Mesenchymal stem cell (in vitro differentiated cells and primary cell): ENCODE measurements around the gene IRS1.

Source experiments
- DNase-seq: peaks from one replicate; pipeline ENCODE4 v3.0.0-alpha.2; 2013
- H2AFZ ChIP-seq: one replicate; pipeline ENCODE4 v1.6.1; 2013; ENCODE audit warnings: low read depth, mild to moderate bottlenecking, control low read depth, inconsistent platforms, low read length, moderate library complexity
- H2AK5ac ChIP-seq: 2 replicates; pipeline ENCODE4 v1.6.1; 2013; ENCODE audit warnings: low read length, moderate library complexity, mild to moderate bottlenecking, inconsistent platforms; ENCODE audit not compliant: severe bottlenecking
- H2BK120ac ChIP-seq: one replicate; pipeline ENCODE4 v1.6.1; 2013; ENCODE audit warnings: low read depth, mild to moderate bottlenecking, inconsistent platforms, low read length, moderate library complexity
- H2BK12ac ChIP-seq, 2 experiments: one replicate each; pipeline ENCODE4 v1.6.1; 2013; ENCODE audit warnings: inconsistent platforms in 2 of 2, low read length in 2 of 2, mild to moderate bottlenecking in 2 of 2, moderate library complexity in 2 of 2, control low read depth in 1 of 2
- H2BK15ac ChIP-seq: one replicate; pipeline ENCODE4 v1.6.1; 2013; ENCODE audit warnings: mild to moderate bottlenecking, low read depth, inconsistent platforms; ENCODE audit not compliant: poor library complexity, severe bottlenecking
- H2BK5ac ChIP-seq: 2 replicates; pipeline ENCODE4 v1.6.1; 2013; ENCODE audit warnings: low read depth, mild to moderate bottlenecking, low read length, control low read depth, inconsistent platforms; ENCODE audit not compliant: poor library complexity, severe bottlenecking
- H3K14ac ChIP-seq, 2 experiments: one replicate each; pipeline ENCODE4 v1.6.1; 2013; ENCODE audit warnings: inconsistent platforms in 2 of 2, low read length in 2 of 2, control low read depth in 1 of 2, mild to moderate bottlenecking in 1 of 2, moderate library complexity in 1 of 2
- H3K18ac ChIP-seq, 2 experiments: one replicate each; pipeline ENCODE4 v1.6.1; 2013; ENCODE audit warnings: inconsistent platforms in 2 of 2, low read length in 2 of 2, control low read depth in 1 of 2, low read depth in 1 of 2, mild to moderate bottlenecking in 1 of 2
- H3K23ac ChIP-seq, 2 experiments: one replicate each; pipeline ENCODE4 v1.6.1; 2013; ENCODE audit warnings: inconsistent platforms in 2 of 2, low read length in 2 of 2, mild to moderate bottlenecking in 2 of 2, moderate library complexity in 2 of 2, control low read depth in 1 of 2
- H3K27ac ChIP-seq: 2 replicates; pipeline ENCODE4 v1.5.1; 2013; ENCODE audit warnings: mild to moderate bottlenecking, moderate library complexity, low read length, control low read depth, inconsistent platforms; ENCODE audit not compliant: poor library complexity, severe bottlenecking
- H3K27me3 ChIP-seq, 2 experiments: 2 replicates each; pipeline versions ENCODE4 v1.6.1 to v1.7.0; 2013; ENCODE audit warnings: low read length in 2 of 2, mild to moderate bottlenecking in 2 of 2, moderate library complexity in 2 of 2, control low read depth in 1 of 2, inconsistent platforms in 1 of 2; ENCODE audit not compliant: control insufficient read depth in 1 of 2, insufficient read depth in 1 of 2
- H3K36me3 ChIP-seq, 2 experiments: 2 replicates each; pipeline versions ENCODE4 v1.6.1 to v1.7.0; 2013; ENCODE audit warnings: low read length in 2 of 2, control low read depth in 1 of 2, inconsistent platforms in 1 of 2, low read depth in 1 of 2, mild to moderate bottlenecking in 1 of 2; ENCODE audit not compliant: insufficient read depth in 2 of 2, control insufficient read depth in 1 of 2
- H3K4ac ChIP-seq, 2 experiments: one replicate each; pipeline ENCODE4 v1.6.1; 2013; ENCODE audit warnings: inconsistent platforms in 2 of 2, low read length in 2 of 2, mild to moderate bottlenecking in 2 of 2, moderate library complexity in 2 of 2, control low read depth in 1 of 2, low read depth in 1 of 2
- H3K4me1 ChIP-seq: 2 replicates; pipeline ENCODE4 v1.6.1; 2013; ENCODE audit warnings: low read depth, low read length, control low read depth; ENCODE audit not compliant: control insufficient read depth, insufficient read depth
- H3K4me2 ChIP-seq: 2 replicates; pipeline ENCODE4 v1.6.1; 2013; ENCODE audit warnings: low read length, mild to moderate bottlenecking, inconsistent platforms; ENCODE audit not compliant: poor library complexity, severe bottlenecking
- H3K4me3 ChIP-seq, 2 experiments: 2 replicates each; pipeline versions ENCODE4 v1.5.1 to v1.7.0; 2013; ENCODE audit warnings: low read length in 2 of 2, mild to moderate bottlenecking in 2 of 2, control low read depth in 1 of 2, low read depth in 1 of 2; ENCODE audit not compliant: insufficient read depth in 1 of 2
- H3K79me1 ChIP-seq: replicated peaks from 2 replicates; pipeline ENCODE4 v1.6.1; 2013; ENCODE audit warnings: mild to moderate bottlenecking, control low read depth, low read length, inconsistent platforms; ENCODE audit not compliant: poor library complexity, severe bottlenecking
- H3K9ac ChIP-seq: 2 replicates; pipeline ENCODE4 v1.7.0; 2013; ENCODE audit warnings: mild to moderate bottlenecking, low read length, moderate library complexity
- H3K9me3 ChIP-seq: 2 replicates; pipeline ENCODE4 v1.7.0; 2013; ENCODE audit warnings: mild to moderate bottlenecking, low read length; ENCODE audit not compliant: control insufficient read depth
- H4K8ac ChIP-seq: one replicate; pipeline ENCODE4 v1.6.1; 2013; ENCODE audit warnings: inconsistent platforms, mild to moderate bottlenecking, low read length, moderate library complexity
- H4K91ac ChIP-seq: one replicate; pipeline ENCODE4 v1.6.1; 2013; ENCODE audit warnings: mild to moderate bottlenecking, low read length, inconsistent platforms
- WGBS: methylation state at CpG from one replicate; pipeline ENCODE4 v1.1.7; 2013; ENCODE audit warnings: mixed read lengths; 5-methylcytosine and 5-hydroxymethylcytosine counted together

Gene IRS1

GRCh38 chr2:226692521-226693126, 107.0 kb downstream of the IRS1 start:
- Histone ChIP-seq H3K4me1 (peaks cover 6% of the 10 kb centered on the region), H3K4ac (no peak overlapping the region), H2BK120ac (no peak overlapping the region), H3K79me1 (no peaks in the 10 kb centered on the region), H4K91ac (no peak overlapping the region), H2BK5ac (no peak overlapping the region), H3K14ac (no peak overlapping the region), H3K36me3 (no peaks in the 10 kb centered on the region), H3K9me3 (peaks cover 3% of the 10 kb centered on the region), H2BK12ac (no peak overlapping the region), H3K18ac (no peak overlapping the region), H2AFZ (no peak overlapping the region), H3K4me3 (no peak overlapping the region), H3K23ac (no peak overlapping the region), H3K27me3 (no peaks in the 10 kb centered on the region), H2AK5ac (no peak overlapping the region), H3K27ac (no peak overlapping the region), H3K4me2 (no peak overlapping the region), H3K9ac (no peak overlapping the region), H2BK15ac (no peak overlapping the region), H4K8ac (no peak overlapping the region)
- 97% methylated on average over 7 of the region's 9 CpGs for WGBS
- no peak for DNase-seq

- no peaks in the 10 kb centered on the region for H3K36me3 ChIP-seq
- no peak overlapping the region for H3K4me2 ChIP-seq
- peaks cover 3% of the 10 kb centered on the region for H3K9me3 ChIP-seq
- no peak overlapping the region for H3K23ac ChIP-seq
- H4K8ac ChIP-seq = peak overlapping the region; percentile 64
- DNase-seq = peak; percentile 17
- H2AFZ ChIP-seq = no peak overlapping the region
- no peak overlapping the region for H3K14ac ChIP-seq
- H3K18ac ChIP-seq = peak overlapping the region; percentile 18 to 70
- no peak overlapping the region for H3K4ac ChIP-seq
- peak overlapping the region; percentile 60 for H2AK5ac ChIP-seq
- no peaks in the 10 kb centered on the region for H3K27me3 ChIP-seq
- H4K91ac ChIP-seq = peak overlapping the region; percentile 11
- no peak overlapping the region for H2BK5ac ChIP-seq
- H2BK12ac ChIP-seq = peak overlapping the region; percentile 59 to 83
- 56% methylated on average over 2 of the region's 2 CpGs for WGBS
- H2BK120ac ChIP-seq = peak overlapping the region; percentile 6
- H3K4me3 ChIP-seq = no peak overlapping the region
- no peak overlapping the region for H2BK15ac ChIP-seq
- peak overlapping the region; percentile 43 for H3K27ac ChIP-seq
- peaks cover 6% of the 10 kb centered on the region for H3K4me1 ChIP-seq
- H3K9ac ChIP-seq = no peak overlapping the region
- H3K79me1 ChIP-seq = no peaks in the 10 kb centered on the region
These were observed 108.4 kb downstream of the IRS1 start for GRCh38 chr2:226691255-226691654.

GRCh38 chr2:226690461-226691024, 109.1 kb downstream of the IRS1 start:
- Histone ChIP-seq H2BK12ac (no peak overlapping the region), H3K4me3 (no peak overlapping the region), H3K79me1 (no peaks in the 10 kb centered on the region), H3K27me3 (no peaks in the 10 kb centered on the region), H3K4me1 (peaks cover 6% of the 10 kb centered on the region), H3K27ac (no peak overlapping the region), H3K23ac (no peak overlapping the region), H2BK15ac (no peak overlapping the region), H3K9me3 (peaks cover 3% of the 10 kb centered on the region), H3K9ac (no peak overlapping the region), H3K4ac (no peak overlapping the region), H4K91ac (no peak overlapping the region), H3K14ac (no peak overlapping the region), H2BK5ac (no peak overlapping the region), H3K18ac (peak overlapping the region in 1 of 2 experiments; percentile 28), H2AFZ (no peak overlapping the region), H2BK120ac (no peak overlapping the region), H4K8ac (no peak overlapping the region), H3K36me3 (no peaks in the 10 kb centered on the region), H3K4me2 (no peak overlapping the region), H2AK5ac (no peak overlapping the region)
- peak; percentile 73 for DNase-seq
- WGBS = 94% methylated on average over 3 of the region's 4 CpGs

- 90% methylated on average over 2 of the region's 2 CpGs for WGBS
- Histone ChIP-seq H2BK5ac (no peak overlapping the region), H2BK15ac (no peak overlapping the region), H3K4me2 (no peak overlapping the region), H3K4ac (no peak overlapping the region), H3K23ac (no peak overlapping the region), H3K18ac (no peak overlapping the region), H2BK120ac (no peak overlapping the region), H3K79me1 (no peaks in the 10 kb centered on the region), H4K8ac (no peak overlapping the region), H3K27ac (no peak overlapping the region), H2AK5ac (no peak overlapping the region), H2AFZ (no peak overlapping the region), H3K4me3 (no peak overlapping the region), H3K9me3 (peaks cover 3% of the 10 kb centered on the region), H3K36me3 (no peaks in the 10 kb centered on the region), H3K4me1 (peaks cover 6% of the 10 kb centered on the region), H4K91ac (no peak overlapping the region), H3K9ac (no peak overlapping the region), H3K27me3 (no peaks in the 10 kb centered on the region), H2BK12ac (no peak overlapping the region), H3K14ac (no peak overlapping the region)
- DNase-seq = no peak
These were observed 111.9 kb downstream of the IRS1 start for GRCh38 chr2:226687641-226688253.
